ENCODE results near the gene TMEM35B.

The TMEM35B gene

GRCh38 chr1:34978921-34979320, 6.2 kb downstream of the TMEM35B start:
- TF ChIP-seq EZH2phosphoT487 (IDR thresholded peaks at IDR 0.05; ENCODE audit: borderline replicate concordance) = no peak
- TF ChIP-seq, protein P1, sequence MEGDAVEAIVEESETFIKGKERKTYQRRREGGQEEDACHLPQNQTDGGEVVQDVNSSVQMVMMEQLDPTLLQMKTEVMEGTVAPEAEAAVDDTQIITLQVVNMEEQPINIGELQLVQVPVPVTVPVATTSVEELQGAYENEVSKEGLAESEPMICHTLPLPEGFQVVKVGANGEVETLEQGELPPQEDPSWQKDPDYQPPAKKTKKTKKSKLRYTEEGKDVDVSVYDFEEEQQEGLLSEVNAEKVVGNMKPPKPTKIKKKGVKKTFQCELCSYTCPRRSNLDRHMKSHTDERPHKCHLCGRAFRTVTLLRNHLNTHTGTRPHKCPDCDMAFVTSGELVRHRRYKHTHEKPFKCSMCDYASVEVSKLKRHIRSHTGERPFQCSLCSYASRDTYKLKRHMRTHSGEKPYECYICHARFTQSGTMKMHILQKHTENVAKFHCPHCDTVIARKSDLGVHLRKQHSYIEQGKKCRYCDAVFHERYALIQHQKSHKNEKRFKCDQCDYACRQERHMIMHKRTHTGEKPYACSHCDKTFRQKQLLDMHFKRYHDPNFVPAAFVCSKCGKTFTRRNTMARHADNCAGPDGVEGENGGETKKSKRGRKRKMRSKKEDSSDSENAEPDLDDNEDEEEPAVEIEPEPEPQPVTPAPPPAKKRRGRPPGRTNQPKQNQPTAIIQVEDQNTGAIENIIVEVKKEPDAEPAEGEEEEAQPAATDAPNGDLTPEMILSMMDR (conservative IDR thresholded peaks at IDR 0.05; ENCODE audit: low read length) = no peak
- Histone ChIP-seq H2AFZ (ENCODE audit: low read length) (no peak overlapping the region), H3K9ac (ENCODE audit: low read depth, low read length, poor library complexity, severe bottlenecking) (no peak overlapping the region), H3K79me2 (ENCODE audit: insufficient read depth, low read length) (peaks cover 24% of the 10 kb centered on the region), H3K27me3 (ENCODE audit: insufficient read depth, low read length, poor library complexity, severe bottlenecking) (no peaks in the 10 kb centered on the region), H3K36me3 (ENCODE audit: insufficient read depth, low read length) (no peaks in the 10 kb centered on the region), H3K9me2 (replicated peaks; ENCODE audit: low read depth, low read length) (no peaks in the 10 kb centered on the region), H3K9me3 (ENCODE audit: insufficient read depth, low read depth, low read length) (no peaks in the 10 kb centered on the region), H3K4me1 (ENCODE audit: insufficient read depth, low read length, poor library complexity, severe bottlenecking) (peaks cover 27% of the 10 kb centered on the region), H4K20me1 (ENCODE audit: insufficient read depth, low read length, poor library complexity, severe bottlenecking) (peaks cover 4% of the 10 kb centered on the region), H3F3A (ENCODE audit: low read depth) (no peaks in the 10 kb centered on the region), H3K4me3 (ENCODE audit: low read length, poor library complexity, severe bottlenecking) (no peak overlapping the region), H3K4me2 (ENCODE audit: low read depth, low read length, poor library complexity, severe bottlenecking) (no peak overlapping the region)

DNA sequence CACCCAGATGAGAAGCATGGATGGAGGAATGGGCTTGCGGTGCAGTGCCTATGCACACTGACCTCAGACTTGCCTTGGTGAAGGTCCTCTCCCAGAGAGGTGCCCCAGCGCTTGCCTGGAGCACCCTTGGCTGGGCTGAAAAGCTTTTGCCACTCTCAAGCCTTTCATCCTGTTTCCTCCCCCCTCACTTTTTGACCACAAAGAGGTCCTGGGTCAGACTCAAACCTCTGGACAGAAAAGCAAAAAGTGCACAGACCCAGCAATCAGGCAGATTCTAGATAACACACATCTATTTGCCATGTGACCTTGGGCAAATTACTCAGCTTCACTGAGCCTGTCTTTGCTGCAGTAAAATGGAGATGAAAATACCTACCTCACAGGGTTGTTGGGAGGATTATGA, 7.3 kb downstream of the TMEM35B start:
- Histone ChIP-seq H3K9ac (ENCODE audit: low read depth, low read length, poor library complexity, severe bottlenecking) (no peak overlapping the region), H3K4me2 (ENCODE audit: low read depth, low read length, poor library complexity, severe bottlenecking) (peak overlapping the region; percentile 20), H3K4me1 (ENCODE audit: insufficient read depth, low read length, poor library complexity, severe bottlenecking) (peaks cover 21% of the 10 kb centered on the region), H2AFZ (ENCODE audit: low read length) (no peak overlapping the region), H3K79me2 (ENCODE audit: insufficient read depth, low read length) (peaks cover 13% of the 10 kb centered on the region; the same call in 1 of the 2 replicates), H4K20me1 (ENCODE audit: insufficient read depth, low read length, poor library complexity, severe bottlenecking) (no peaks in the 10 kb centered on the region), H3F3A (ENCODE audit: low read depth) (no peaks in the 10 kb centered on the region), H3K9me2 (replicated peaks; ENCODE audit: low read depth, low read length) (no peaks in the 10 kb centered on the region), H3K36me3 (ENCODE audit: insufficient read depth, low read length) (no peaks in the 10 kb centered on the region), H3K27me3 (ENCODE audit: insufficient read depth, low read length, poor library complexity, severe bottlenecking) (no peaks in the 10 kb centered on the region), H3K9me3 (ENCODE audit: insufficient read depth, low read depth, low read length) (no peaks in the 10 kb centered on the region), H3K4me3 (ENCODE audit: low read length, poor library complexity, severe bottlenecking) (no peak overlapping the region)
- TF ChIP-seq EZH2phosphoT487 (IDR thresholded peaks at IDR 0.05; ENCODE audit: borderline replicate concordance) = no peak
- TF ChIP-seq, protein P1 (conservative IDR thresholded peaks at IDR 0.05; ENCODE audit: low read length) = no peak

- H3K4me2 ChIP-seq (ENCODE audit: low read depth, low read length, poor library complexity, severe bottlenecking) = no peak overlapping the region
- TF ChIP-seq, protein P1 (conservative IDR thresholded peaks at IDR 0.05; ENCODE audit: low read length) = no peak
- TF ChIP-seq EZH2phosphoT487 (IDR thresholded peaks at IDR 0.05; ENCODE audit: borderline replicate concordance) = no peak
- no peaks in the 10 kb centered on the region for H3K9me2 ChIP-seq (replicated peaks; ENCODE audit: low read depth, low read length)
- no peak overlapping the region for H3K4me3 ChIP-seq (ENCODE audit: low read length, poor library complexity, severe bottlenecking)
- no peaks in the 10 kb centered on the region for H3F3A ChIP-seq (ENCODE audit: low read depth)
- H3K9me3 ChIP-seq (ENCODE audit: insufficient read depth, low read depth, low read length) = no peaks in the 10 kb centered on the region
- H3K4me1 ChIP-seq (ENCODE audit: insufficient read depth, low read length, poor library complexity, severe bottlenecking) = peaks cover 14% of the 10 kb centered on the region
- H4K20me1 ChIP-seq (ENCODE audit: insufficient read depth, low read length, poor library complexity, severe bottlenecking) = no peaks in the 10 kb centered on the region
- no peaks in the 10 kb centered on the region for H3K36me3 ChIP-seq (ENCODE audit: insufficient read depth, low read length)
- H2AFZ ChIP-seq (ENCODE audit: low read length) = no peak overlapping the region
- no peaks in the 10 kb centered on the region for H3K27me3 ChIP-seq (ENCODE audit: insufficient read depth, low read length, poor library complexity, severe bottlenecking)
- peaks cover 6% of the 10 kb centered on the region; the same call in 1 of the 2 replicates for H3K79me2 ChIP-seq (ENCODE audit: insufficient read depth, low read length)
- H3K9ac ChIP-seq (ENCODE audit: low read depth, low read length, poor library complexity, severe bottlenecking) = no peak overlapping the region
These were observed 8.0 kb downstream of the TMEM35B start for GRCh38 chr1:34977210-34977471.

Data from Loucy (cell line).